Thyroid gland (tissue), 4 donors: Measurements from ENCODE around the gene SPATA31C2.

Experiments used
- POLR2A ChIP-seq, 2 donors: fragments of 450-650 bp; IDR thresholded peaks; one replicate each; pipeline ENCODE4 v1.6.1; 2017; ENCODE audit warnings: antibody characterized with exemption in 2 of 2, mild to moderate bottlenecking in 2 of 2, moderate library complexity in 1 of 2
- TF ChIP-seq, protein P1 (sequence below), 6 experiments: fragments of 200-600 bp in 3 of 6; fragments of 450-650 bp in 3 of 6; sonication (generic) in 3 of 6; IDR thresholded peaks; one replicate each; pipeline ENCODE4 v1.5.1; 2016 to 2019; ENCODE audit warnings: antibody characterized with exemption in 6 of 6, mild to moderate bottlenecking in 2 of 6, inconsistent platforms in 1 of 6, moderate library complexity in 1 of 6

DNA sequence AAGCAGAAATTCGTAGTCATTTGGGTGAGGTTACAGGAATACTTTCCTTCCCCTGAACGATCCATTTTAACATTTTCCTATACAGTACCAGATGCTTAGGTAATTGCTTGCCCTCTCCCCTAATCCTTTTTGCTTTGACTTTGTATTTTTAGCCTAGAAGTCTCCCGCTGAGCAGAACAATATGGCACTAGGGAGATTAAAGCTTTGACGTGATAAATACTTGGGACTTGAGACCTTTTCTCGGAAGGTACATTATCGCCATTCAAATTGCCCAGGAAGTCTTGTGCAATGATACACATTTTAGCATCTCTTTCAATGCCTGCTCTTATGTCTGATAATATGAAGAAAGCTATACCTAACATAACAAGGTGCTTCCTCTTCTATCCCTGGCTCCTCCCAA lies 22.9 kb upstream of the SPATA31C2 start:
- TF ChIP-seq, protein P1, sequence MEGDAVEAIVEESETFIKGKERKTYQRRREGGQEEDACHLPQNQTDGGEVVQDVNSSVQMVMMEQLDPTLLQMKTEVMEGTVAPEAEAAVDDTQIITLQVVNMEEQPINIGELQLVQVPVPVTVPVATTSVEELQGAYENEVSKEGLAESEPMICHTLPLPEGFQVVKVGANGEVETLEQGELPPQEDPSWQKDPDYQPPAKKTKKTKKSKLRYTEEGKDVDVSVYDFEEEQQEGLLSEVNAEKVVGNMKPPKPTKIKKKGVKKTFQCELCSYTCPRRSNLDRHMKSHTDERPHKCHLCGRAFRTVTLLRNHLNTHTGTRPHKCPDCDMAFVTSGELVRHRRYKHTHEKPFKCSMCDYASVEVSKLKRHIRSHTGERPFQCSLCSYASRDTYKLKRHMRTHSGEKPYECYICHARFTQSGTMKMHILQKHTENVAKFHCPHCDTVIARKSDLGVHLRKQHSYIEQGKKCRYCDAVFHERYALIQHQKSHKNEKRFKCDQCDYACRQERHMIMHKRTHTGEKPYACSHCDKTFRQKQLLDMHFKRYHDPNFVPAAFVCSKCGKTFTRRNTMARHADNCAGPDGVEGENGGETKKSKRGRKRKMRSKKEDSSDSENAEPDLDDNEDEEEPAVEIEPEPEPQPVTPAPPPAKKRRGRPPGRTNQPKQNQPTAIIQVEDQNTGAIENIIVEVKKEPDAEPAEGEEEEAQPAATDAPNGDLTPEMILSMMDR (IDR thresholded peaks at IDR 0.05): no peak
- TF ChIP-seq POLR2A (IDR thresholded peaks at IDR 0.05): no peak
